ENCODE measurements around the gene RRAD.

The RRAD gene

GRCh38 chr16:66881014-66881417 lies 44.3 kb downstream of the RRAD start:
- no peak for DNase-seq (ENCODE audit: low read depth in 2 of 2)

- peak; percentile 76 to 79 for DNase-seq (ENCODE audit: low read depth in 2 of 2)
Measured at GRCh38 chr16:66880288-66881013, 44.9 kb downstream of the RRAD start, which contains the start of gene PDP2. TSS of gene PDP2 (plus strand) at chr16:66880515. CDS start at chr16:66884285, 3,770 bp downstream.

GRCh38 chr16:66878067-66878466 lies 47.3 kb downstream of the RRAD start:
- no peak for DNase-seq (ENCODE audit: low read depth in 2 of 2)

GRCh38 chr16:66874079-66874775 lies 51.1 kb downstream of the RRAD start:
- no peak for DNase-seq (ENCODE audit: low read depth in 2 of 2)

GRCh38 chr16:66873685-66874055 lies 51.7 kb downstream of the RRAD start:
- DNase-seq (ENCODE audit: low read depth in 2 of 2) = no peak

- DNase-seq (ENCODE audit: low read depth in 2 of 2) = peak; percentile 75 to 76
Measured at GRCh38 chr16:66872943-66873684, 52.2 kb downstream of the RRAD start.

GRCh38 chr16:66872559-66872942 lies 52.8 kb downstream of the RRAD start:
- DNase-seq (ENCODE audit: low read depth in 2 of 2) = no peak

GRCh38 chr16:66871840-66872239 lies 53.5 kb downstream of the RRAD start:
- no peak for DNase-seq (ENCODE audit: low read depth in 2 of 2)

Measured in stimulated activated CD8-positive, alpha-beta memory T cell treated with anti-CD3 and anti-CD28 coated beads, Interleukin-7, amount 100 ng/mL, for 1 hour (primary cell).